D721Med (cell line): ENCODE data around the gene GPR18.
"Not testable (repeated sequence)": the region's sequence is repeated elsewhere in the genome, so short reads cannot be mapped to it uniquely, and the experiment has no call there.

Experiments used
- DNase-seq: peaks from one replicate; pipeline ENCODE4 v3.0.0; 2011; ENCODE audit warnings: low spot score; ENCODE audit not compliant: insufficient read length
- FAIRE-seq: peaks from 2 replicates; lab custom pipeline; 2011; peaks lifted over from hg19 to GRCh38; lab: Jason Lieb, UNC
- CTCF ChIP-seq: IDR thresholded peaks from 2 replicates; pipeline ENCODE4 v1.5.1; 2012; ENCODE audit warnings: mild to moderate bottlenecking, control low read depth; ENCODE audit not compliant: insufficient read depth; ENCODE audit errors: missing control alignments

GPR18 gene

GRCh38 chr13:99230991-99231390, 27.2 kb downstream of the GPR18 start:
- TF ChIP-seq CTCF, result no peak
- DNase-seq, result no peak
- FAIRE-seq, result no peak

GRCh38 chr13:99230588-99230987, 27.6 kb downstream of the GPR18 start:
- DNase-seq, FAIRE-seq: not testable (repeated sequence)

GRCh38 chr13:99228737-99229691, 29.2 kb downstream of the GPR18 start:
- FAIRE-seq, result no peak
- TF ChIP-seq CTCF, result no peak

GRCh38 chr13:99227909-99228688, 30.1 kb downstream of the GPR18 start:
- no peak for TF ChIP-seq CTCF
- no peak for DNase-seq
- FAIRE-seq, result no peak

More at GRCh38 chr13:99228737-99229691, 29.2 kb downstream of the GPR18 start:
- no peak for DNase-seq

GRCh38 chr13:99227331-99227900, 30.8 kb downstream of the GPR18 start:
- no peak for TF ChIP-seq CTCF
- FAIRE-seq (no peak), DNase-seq (no peak)

DNA sequence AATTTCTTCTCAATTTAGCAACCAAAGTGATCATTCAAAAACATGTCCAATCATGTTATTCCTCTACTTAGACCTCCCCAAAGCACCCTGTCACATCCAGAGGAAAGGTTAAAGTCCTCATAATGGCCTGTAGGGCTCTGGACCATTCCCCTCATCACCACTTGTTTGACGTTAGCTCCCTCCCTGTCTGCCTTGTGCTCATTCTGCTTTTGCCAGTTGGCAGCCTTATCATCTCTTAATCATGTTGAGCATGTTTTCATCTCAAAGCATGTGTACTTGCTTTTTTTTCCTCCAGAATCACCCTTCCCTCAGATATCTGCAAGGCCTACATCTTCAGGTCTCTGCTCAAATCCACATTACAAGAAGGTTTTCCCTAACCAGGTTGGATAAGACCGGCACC, 31.7 kb downstream of the GPR18 start:
- DNase-seq (no peak), FAIRE-seq (no peak)

More for the DNA sequence above, 31.7 kb downstream of the GPR18 start:
- TF ChIP-seq CTCF, result no peak
